K562 (cell line): Measurements from ENCODE around the gene SLC10A3. TPM values are rescaled to one million over a fixed set of nuclear protein-coding genes. Genes with fewer than 3 reads are reported as not detected.

Experiments used
- ATAC-seq: fragments of 200-7000 bp; cut with Tn5 transposase; 3 replicates; pipeline ENCODE4 v1.9.1; 2020; ENCODE audit warnings: moderate library complexity
- BruUV-seq: library from RNA; stranded (reverse); fragments of 400-500 nt; replicated peaks from 2 replicates; lab custom pipeline; 2021; lab: Mats Ljungman, UMichigan
- CTCF ChIA-PET: fragments of 300-600 bp; formaldehyde crosslinking; extraction: SDS; loops from one replicate; lab custom pipeline; 2021; ENCODE audit warnings: low intra/inter-chr PET ratio; lab: Yijun Ruan, JAX
- POLR2A ChIA-PET: fragments of 300-600, 350-650 bp; sonication (Branson Sonifier 250); formaldehyde crosslinking; extraction: SDS; loops from one replicate; lab custom pipeline; 2021; ENCODE audit warnings: antibody characterized with exemption, inconsistent platforms; lab: Yijun Ruan, JAX
- DNase-seq, 4 experiments: peaks; one replicate each; pipeline versions ENCODE4 v3.0.0 to v3.0.0-alpha.2; 2011 to 2018; ENCODE audit warnings: low spot score in 3 of 4, mixed read lengths in 3 of 4; ENCODE audit errors: extremely low read depth in 1 of 4
- FAIRE-seq: peaks from 2 replicates; lab custom pipeline; 2011; peaks lifted over from hg19 to GRCh38; lab: Jason Lieb, UNC
- H2AFZ ChIP-seq: 2 replicates; pipeline ENCODE4 v1.6.0; 2011; ENCODE audit warnings: low read depth, low read length, control low read depth, inconsistent platforms
- H3K27ac ChIP-seq: fragments of 200-600 bp; 3 replicates; pipeline ENCODE4 v1.8.0; 2011; ENCODE audit warnings: low read depth, mild to moderate bottlenecking, control low read depth, inconsistent platforms, low read length, moderate library complexity, mixed read lengths; ENCODE audit errors: extremely low read depth
- H3K27me3 ChIP-seq, 2 experiments: fragments of 300-600 bp in 1 of 2; 2 replicates in 1 of 2; 3 replicates in 1 of 2; pipeline versions ENCODE4 v1.6.0 to v1.8.0; 2011; ENCODE audit warnings: inconsistent platforms in 2 of 2, low read length in 2 of 2, mild to moderate bottlenecking in 1 of 2, mixed read lengths in 1 of 2, moderate library complexity in 1 of 2; ENCODE audit not compliant: control insufficient read depth in 2 of 2, insufficient read depth in 2 of 2
- H3K36me3 ChIP-seq: fragments of 300-600 bp; 3 replicates; pipeline ENCODE4 v1.8.0; 2011; ENCODE audit warnings: mild to moderate bottlenecking, low read length, inconsistent platforms; ENCODE audit not compliant: control insufficient read depth, insufficient read depth
- H3K4me1 ChIP-seq, 2 experiments: fragments of 200-600 bp in 1 of 2; replicated peaks in 1 of 2; 2 replicates in 1 of 2; 3 replicates in 1 of 2; pipeline versions ENCODE4 v1.5.1 to v1.8.0; 2011; ENCODE audit warnings: inconsistent platforms in 2 of 2, low read length in 2 of 2, mild to moderate bottlenecking in 1 of 2, mixed read lengths in 1 of 2, moderate library complexity in 1 of 2; ENCODE audit not compliant: control insufficient read depth in 2 of 2, insufficient read depth in 2 of 2
- H3K4me2 ChIP-seq: 2 replicates; pipeline ENCODE4 v1.6.1; 2011; ENCODE audit warnings: low read length, control low read depth, inconsistent platforms, mixed read lengths; ENCODE audit not compliant: insufficient read depth
- H3K4me3 ChIP-seq: fragments of 200-600 bp; sonication (generic), shearing (Covaris generic); 2 replicates; pipeline ENCODE4 v1.5.1; 2016; ENCODE audit warnings: control low read depth, inconsistent platforms
- H3K79me2 ChIP-seq: fragments of 200-600 bp; 3 replicates; pipeline ENCODE4 v1.8.0; 2011; ENCODE audit warnings: low read length, inconsistent platforms; ENCODE audit not compliant: control insufficient read depth, insufficient read depth
- H3K9ac ChIP-seq, 2 experiments: 2 replicates each; pipeline versions ENCODE4 v1.6.0 to v1.6.1; 2011; ENCODE audit warnings: low read depth in 2 of 2, low read length in 2 of 2, control low read depth in 1 of 2, inconsistent platforms in 1 of 2, mild to moderate bottlenecking in 1 of 2, mixed read lengths in 1 of 2; ENCODE audit not compliant: insufficient read depth in 1 of 2
- H3K9me1 ChIP-seq: one replicate; pipeline ENCODE4 v1.6.0; 2011; ENCODE audit warnings: inconsistent platforms, mild to moderate bottlenecking, low read length, moderate library complexity; ENCODE audit not compliant: control insufficient read depth, insufficient read depth
- H3K9me3 ChIP-seq: replicated peaks from 2 replicates; pipeline ENCODE4 v1.5.1; 2011; ENCODE audit warnings: low read depth, low read length, inconsistent platforms; ENCODE audit not compliant: control insufficient read depth, insufficient read depth
- H4K20me1 ChIP-seq: replicated peaks from 2 replicates; pipeline ENCODE4 v1.6.1; 2011; ENCODE audit warnings: low read length, inconsistent platforms, mixed read lengths; ENCODE audit not compliant: control insufficient read depth, insufficient read depth
- CHD1 ChIP-seq: fragments of 200-600 bp; sonication (generic); IDR thresholded peaks from one replicate; pipeline ENCODE4 v1.6.1; 2012; ENCODE audit warnings: mild to moderate bottlenecking, moderate library complexity, low read length, inconsistent platforms
- EGR1 ChIP-seq: fragments of 450-650 bp; conservative IDR thresholded peaks from 2 replicates; pipeline ENCODE4 v1.6.1; 2017; ENCODE audit warnings: mild to moderate bottlenecking
- ERF ChIP-seq: fragments of 450-650 bp; formaldehyde crosslinking; IDR thresholded peaks from 2 replicates; pipeline ENCODE4 v1.4.0; 2020; ENCODE audit warnings: mild to moderate bottlenecking, mixed read lengths
- HMGN3 ChIP-seq: IDR thresholded peaks from 2 replicates; pipeline ENCODE4 v1.6.1; 2011; ENCODE audit warnings: borderline replicate concordance, low read depth, mild to moderate bottlenecking, mixed read lengths, low read length; ENCODE audit not compliant: insufficient read length; ENCODE audit errors: extremely low read depth
- LCOR ChIP-seq: sonication (generic); formaldehyde crosslinking; IDR thresholded peaks from 2 replicates; pipeline ENCODE4 v1.8.0; 2022; ENCODE audit warnings: mild to moderate bottlenecking, missing genetic modification reagents
- NCOA1 ChIP-seq: fragments of 450-650 bp; IDR thresholded peaks from 2 replicates; pipeline ENCODE4 v1.6.1; 2016; ENCODE audit warnings: low read depth
- NR2C2 ChIP-seq, 2 experiments: fragments of 200-800 bp in 1 of 2; sonication (Bioruptor generic) in 1 of 2; sonication (generic) in 1 of 2; formaldehyde crosslinking in 1 of 2; IDR thresholded peaks; 2 replicates each; pipeline versions ENCODE4 v1.6.1 to v1.8.0; 2016 to 2022; ENCODE audit warnings: mild to moderate bottlenecking in 1 of 2, missing compliant biosample characterization in 1 of 2, missing genetic modification characterization in 1 of 2, missing genetic modification reagents in 1 of 2
- RBBP5 ChIP-seq: fragments of 200-600 bp; sonication (generic); IDR thresholded peaks from 2 replicates; pipeline ENCODE4 v1.6.1; 2012; ENCODE audit warnings: borderline replicate concordance, mild to moderate bottlenecking, low read length, control low read depth, inconsistent platforms; ENCODE audit not compliant: insufficient read depth, poor library complexity, severe bottlenecking
- SREBF2 ChIP-seq: sonication (generic); formaldehyde crosslinking; IDR thresholded peaks from 2 replicates; pipeline ENCODE4 v1.4.0; 2020; ENCODE audit warnings: mild to moderate bottlenecking, missing genetic modification reagents
- ZFX ChIP-seq: sonication (generic); formaldehyde crosslinking; IDR thresholded peaks from 2 replicates; pipeline ENCODE4 v1.8.0; 2022; ENCODE audit warnings: mild to moderate bottlenecking, missing genetic modification reagents, moderate library complexity
- ZNF586 ChIP-seq: fragments of 450-650 bp; formaldehyde crosslinking; conservative IDR thresholded peaks from 2 replicates; pipeline ENCODE4 v1.4.0; 2020; ENCODE audit warnings: mild to moderate bottlenecking, moderate library complexity
- WGBS: fragments of 100-300 bp; shearing (Covaris generic); methylation state at CpG from one replicate; pipeline ENCODE4 v1.1.6; 2016; ENCODE audit warnings: low coverage, mixed read lengths; ENCODE audit not compliant: insufficient coverage; ENCODE audit errors: missing lambda C conversion rate; 5-methylcytosine and 5-hydroxymethylcytosine counted together
- in situ Hi-C: fragments of 300-500 bp; cut with MboI; formaldehyde crosslinking; loops from 4 replicates; pipeline ENCODE4 v1.15.0; 2018; ENCODE audit warnings: inconsistent platforms, mixed read lengths
- intact Hi-C: fragments of 100-400 bp; cut with micrococcal nuclease; formaldehyde crosslinking; loops from 2 replicates; pipeline ENCODE4 v1.14.2; 2022
- polyA plus RNA-seq, 8 experiments: library from polyadenylated mRNA; depleted of rRNA in 4 of 8; stranded (reverse) in 5 of 8; unstranded in 3 of 8; fragments of >200 nt; fragmentation: Nextera tagmentation in 2 of 8; fragmentation: Illumina TruSeq in 1 of 8; extraction: Ambion mirVana in 2 of 8; extraction: Trizol in 1 of 8; gene quantifications; 2 replicates each; pipeline versions ENCODE4 v1.2.1 to v1.2.3, GENCODE V29; 2011 to 2014; ENCODE audit warnings: inconsistent platforms in 1 of 8, missing spikeins in 1 of 8
- total RNA-seq, 7 experiments: library from RNA; depleted of rRNA in 6 of 7; stranded (reverse); fragments of >200 nt in 6 of 7; fragmentation: Illumina TruSeq in 2 of 7; extraction: Trizol in 2 of 7; gene quantifications; 2 replicates each; pipeline versions ENCODE4 v1.2.1 to v1.2.3, GENCODE V29; 2011 to 2021; ENCODE audit warnings: low replicate concordance in 1 of 7
- TF ChIP-seq, protein P1 (sequence below): fragments of 200-800 bp; sonication (Bioruptor generic); IDR thresholded peaks from 2 replicates; pipeline ENCODE4 v1.6.1; 2016; ENCODE audit warnings: missing genetic modification characterization, missing compliant biosample characterization

Gene SLC10A3
- total and polyA plus RNA-seq, 9 of the 15 experiments (the other 6 are each of a cell fraction or from before 2014, with no cell fraction given), result 5.2 to 30.6 (median 16.7) TPM

GRCh38 chrX:154486052-154486395 is 4.4 kb downstream of the SLC10A3 start (continued):
- TF ChIP-seq NR2C2 (CRISPR knock-in tag; IDR thresholded peaks at IDR 0.05), result no peak
- TF ChIP-seq NR2C2 (tag; IDR thresholded peaks at IDR 0.05), result no peak
- TF ChIP-seq ERF (CRISPR knock-in tag), result peak; percentile 73; the same call in 1 of the 2 replicates
- no peak for TF ChIP-seq ZFX
- no peak for TF ChIP-seq NCOA1

GRCh38 chrX:154485150-154486051 is 5.0 kb downstream of the SLC10A3 start:
- H3K9me1 ChIP-seq, result no peaks in the 10 kb centered on the region
- H2AFZ ChIP-seq, result no peak overlapping the region
- FAIRE-seq, result no peak
- peak; percentile 0; the same call in 1 of the 3 replicates for ATAC-seq
- DNase-seq, result peak in 2 of 4 experiments; percentile 33 to 49
- intact Hi-C loops, result loop anchor here (2.0 to 5.0 kb wide), 2 partner anchors 55 to 88 kb away; partner anchors contain the start of gene RPL10
- POLR2A ChIA-PET, result interaction anchor here (0.6 to 2.1 kb wide), 9 partner anchors 7 to 87 kb away, joined by 3 to 10 read pairs (median 4); partner anchors contain the start of genes DNASE1L1 and RPL10
- peaks cover 44 to 83% of the 10 kb centered on the region in 2 experiments for H3K4me1 ChIP-seq
- H3K9me3 ChIP-seq, result no peaks in the 10 kb centered on the region
- peak overlapping the region; percentile 83 for H3K4me3 ChIP-seq
- peak overlapping the region; percentile 91 for H3K4me2 ChIP-seq
- H3K27me3 ChIP-seq, result no peaks in the 10 kb centered on the region
- CTCF ChIA-PET, result no interaction called here
- H3K36me3 ChIP-seq, result peaks cover 50% of the 10 kb centered on the region
- peaks cover 7% of the 10 kb centered on the region; the same call in 1 of the 2 replicates for H4K20me1 ChIP-seq
- peak overlapping the region; percentile 84 to 97 for H3K9ac ChIP-seq
- in situ Hi-C loops, result no loop called here
- peaks cover 67% of the 10 kb centered on the region for H3K79me2 ChIP-seq
- H3K27ac ChIP-seq, result peak overlapping the region; percentile 87
- 10% methylated on average over 22 of the region's 35 CpGs for WGBS
- BruUV-seq, result TSS peak; percentile 25
- peak; percentile 74 for TF ChIP-seq EGR1
- no peak for TF ChIP-seq SREBF2 (CRISPR knock-in tag)
- no peak for TF ChIP-seq ZNF586 (CRISPR knock-in tag)
- peak; percentile 69 for TF ChIP-seq RBBP5
- peak; percentile 8 for TF ChIP-seq HMGN3
- TF ChIP-seq LCOR, result 0 out of 2 replicates have a peak, but pooled peaks have one; percentile 12
- TF ChIP-seq, protein P1, sequence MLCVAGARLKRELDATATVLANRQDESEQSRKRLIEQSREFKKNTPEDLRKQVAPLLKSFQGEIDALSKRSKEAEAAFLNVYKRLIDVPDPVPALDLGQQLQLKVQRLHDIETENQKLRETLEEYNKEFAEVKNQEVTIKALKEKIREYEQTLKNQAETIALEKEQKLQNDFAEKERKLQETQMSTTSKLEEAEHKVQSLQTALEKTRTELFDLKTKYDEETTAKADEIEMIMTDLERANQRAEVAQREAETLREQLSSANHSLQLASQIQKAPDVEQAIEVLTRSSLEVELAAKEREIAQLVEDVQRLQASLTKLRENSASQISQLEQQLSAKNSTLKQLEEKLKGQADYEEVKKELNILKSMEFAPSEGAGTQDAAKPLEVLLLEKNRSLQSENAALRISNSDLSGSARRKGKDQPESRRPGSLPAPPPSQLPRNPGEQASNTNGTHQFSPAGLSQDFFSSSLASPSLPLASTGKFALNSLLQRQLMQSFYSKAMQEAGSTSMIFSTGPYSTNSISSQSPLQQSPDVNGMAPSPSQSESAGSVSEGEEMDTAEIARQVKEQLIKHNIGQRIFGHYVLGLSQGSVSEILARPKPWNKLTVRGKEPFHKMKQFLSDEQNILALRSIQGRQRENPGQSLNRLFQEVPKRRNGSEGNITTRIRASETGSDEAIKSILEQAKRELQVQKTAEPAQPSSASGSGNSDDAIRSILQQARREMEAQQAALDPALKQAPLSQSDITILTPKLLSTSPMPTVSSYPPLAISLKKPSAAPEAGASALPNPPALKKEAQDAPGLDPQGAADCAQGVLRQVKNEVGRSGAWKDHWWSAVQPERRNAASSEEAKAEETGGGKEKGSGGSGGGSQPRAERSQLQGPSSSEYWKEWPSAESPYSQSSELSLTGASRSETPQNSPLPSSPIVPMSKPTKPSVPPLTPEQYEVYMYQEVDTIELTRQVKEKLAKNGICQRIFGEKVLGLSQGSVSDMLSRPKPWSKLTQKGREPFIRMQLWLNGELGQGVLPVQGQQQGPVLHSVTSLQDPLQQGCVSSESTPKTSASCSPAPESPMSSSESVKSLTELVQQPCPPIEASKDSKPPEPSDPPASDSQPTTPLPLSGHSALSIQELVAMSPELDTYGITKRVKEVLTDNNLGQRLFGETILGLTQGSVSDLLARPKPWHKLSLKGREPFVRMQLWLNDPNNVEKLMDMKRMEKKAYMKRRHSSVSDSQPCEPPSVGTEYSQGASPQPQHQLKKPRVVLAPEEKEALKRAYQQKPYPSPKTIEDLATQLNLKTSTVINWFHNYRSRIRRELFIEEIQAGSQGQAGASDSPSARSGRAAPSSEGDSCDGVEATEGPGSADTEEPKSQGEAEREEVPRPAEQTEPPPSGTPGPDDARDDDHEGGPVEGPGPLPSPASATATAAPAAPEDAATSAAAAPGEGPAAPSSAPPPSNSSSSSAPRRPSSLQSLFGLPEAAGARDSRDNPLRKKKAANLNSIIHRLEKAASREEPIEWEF (CRISPR knock-in tag), result 0 out of 2 replicates have a peak, but pooled peaks have one; percentile 6
- TF ChIP-seq CHD1, result peak; percentile 28
